Activated T-cell treated with anti-CD3 and anti-CD28 coated beads, Interleukin-2, amount 50 U/mL, for 4 hours (primary cell): Measurements from ENCODE around the gene CFAP68. TPM values are rescaled to one million over a fixed set of nuclear protein-coding genes. Genes with fewer than 3 reads are reported as not detected.

Experiments used
- total RNA-seq, 3 donors: library from RNA; stranded (reverse); gene quantifications; one replicate each; pipeline ENCODE4 v1.2.1, GENCODE V29; 2021

The CFAP68 gene
- total RNA-seq, 3 donors from 2014 or later, result 16.9 to 25.3 (median 17.9) TPM

Other genes with a start within 250 kb of the CFAP68 start
- gene PPP2R1B, start 113.2 kb upstream of the CFAP68 start, total RNA-seq, result 10 to 100 TPM; 57.3 to 66.8 (median 59.0) TPM
- 10 to 100 TPM; 22.9 to 24.2 (median 23.8) TPM for gene ALG9, start 8.0 kb upstream of the CFAP68 start, total RNA-seq
- gene FDXACB1, start 376 bp upstream of the CFAP68 start, total RNA-seq, result 10 to 100 TPM; 11.1 to 12.5 (median 11.4) TPM
- under 1 TPM in 1 of 3 donors, not detected in 2; 0.35 TPM for gene CRYAB, start 32.2 kb downstream of the CFAP68 start, total RNA-seq
- not detected for gene HSPB2, start 33.2 kb downstream of the CFAP68 start, total RNA-seq
- not detected for gene C11orf52, start 39.4 kb downstream of the CFAP68 start, total RNA-seq
- gene DIXDC1, start 57.8 kb downstream of the CFAP68 start, total RNA-seq, result 10 to 100 TPM in 2 of 3 donors, 1 to 10 TPM in 1; 5.2 to 22.7 (median 21.2) TPM
- gene DLAT, start 145.9 kb downstream of the CFAP68 start, total RNA-seq, result 10 to 100 TPM; 60.6 to 72.5 (median 66.0) TPM
- under 1 TPM; 0.34 to 0.63 (median 0.43) TPM for gene PIH1D2, start 194.5 kb downstream of the CFAP68 start, total RNA-seq
- gene NKAPD1, start 194.8 kb downstream of the CFAP68 start, total RNA-seq, result 10 to 100 TPM; 19.1 to 21.5 (median 19.8) TPM
- 10 to 100 TPM; 72.6 to 90.8 (median 83.0) TPM for gene TIMM8B, start 207.2 kb downstream of the CFAP68 start, total RNA-seq
- gene SDHD, start 207.3 kb downstream of the CFAP68 start, total RNA-seq, result 100 to 1,000 TPM; 111 to 133 (median 121) TPM